ENCODE measurements around the gene ACP1. TPM values are rescaled to one million over a fixed set of nuclear protein-coding genes. Genes with fewer than 3 reads are reported as not detected.
A peak's percentile ranks its signal among the peaks of the same experiment; 100 is the strongest.

The ACP1 gene
- total RNA-seq (2014; rRNA removed; shearing (Covaris generic)): 169 and 195 TPM in 2 replicates

DNA sequence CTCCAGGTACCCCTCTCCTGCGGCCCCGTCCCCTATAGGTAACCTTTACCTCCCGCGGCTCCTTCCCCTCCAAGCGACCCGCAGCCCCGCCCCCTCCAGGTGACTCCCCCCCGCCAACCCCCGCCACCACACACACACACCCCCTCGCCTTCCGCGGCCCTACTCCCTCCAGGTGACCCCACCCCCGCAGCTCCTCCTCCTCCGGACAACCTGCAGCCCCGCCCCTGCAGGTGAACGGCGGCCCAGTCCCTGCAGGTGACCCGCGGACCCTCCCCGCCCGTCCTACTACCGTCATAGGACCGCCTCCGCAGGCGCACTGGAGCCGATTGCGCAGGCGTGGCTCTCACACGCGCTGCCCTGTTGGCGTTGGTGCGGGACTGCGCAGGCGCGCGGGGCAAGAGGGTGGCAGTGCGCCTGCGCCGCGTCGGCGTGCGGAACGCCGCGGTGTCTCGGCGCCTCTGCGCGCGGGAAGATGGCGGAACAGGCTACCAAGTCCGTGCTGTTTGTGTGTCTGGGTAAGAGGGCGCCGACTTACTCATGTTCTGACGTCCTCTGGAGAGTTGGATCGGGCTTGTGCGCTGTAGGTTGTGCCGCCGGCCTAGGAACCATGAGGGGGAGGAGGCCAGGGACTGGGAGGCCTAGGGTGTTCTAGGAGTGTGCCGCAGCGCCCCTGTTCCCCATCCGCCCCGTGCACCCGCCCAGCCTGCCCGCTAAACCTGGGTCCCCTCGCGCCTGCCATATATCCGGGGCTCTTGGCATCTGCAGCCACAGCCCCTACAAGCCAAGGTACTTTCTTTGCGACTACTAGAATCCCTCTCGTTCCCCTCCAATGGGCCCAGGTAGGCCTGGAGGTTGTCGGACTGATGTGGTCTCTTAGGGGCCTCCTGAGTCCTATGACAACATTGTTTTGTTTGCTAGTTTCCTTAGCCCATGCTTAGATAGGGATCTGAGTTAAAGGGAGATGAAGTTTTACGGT lies at the start of gene ACP1:
ACP1 (plus strand) TSS at position 455 of the 976 bp plus-strand sequence; CDS start at position 473, 18 bp downstream.
- peak; percentile 98 for DNase-seq (ENCODE audit: low read depth)

DNA sequence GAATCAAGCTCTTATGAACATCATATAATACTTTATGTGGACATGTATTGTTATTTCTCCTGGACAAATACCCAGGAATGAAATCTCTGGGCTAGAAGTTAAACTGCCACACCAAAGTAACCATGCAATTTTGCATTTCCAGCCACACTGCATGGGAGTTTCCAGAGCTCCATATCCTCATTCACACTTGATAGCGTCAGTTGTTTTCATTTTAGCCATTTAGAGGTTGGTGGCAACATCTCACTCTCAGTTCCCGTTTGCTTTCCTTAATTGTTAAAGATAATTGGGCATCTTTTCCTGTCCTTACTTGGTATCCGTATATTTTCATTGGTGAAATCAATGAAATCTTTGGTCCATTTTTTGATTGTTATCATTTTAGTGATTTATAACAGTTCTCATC lies 48.7 kb upstream of the ACP1 start:
- no peak for DNase-seq (ENCODE audit: low read depth)

DNA sequence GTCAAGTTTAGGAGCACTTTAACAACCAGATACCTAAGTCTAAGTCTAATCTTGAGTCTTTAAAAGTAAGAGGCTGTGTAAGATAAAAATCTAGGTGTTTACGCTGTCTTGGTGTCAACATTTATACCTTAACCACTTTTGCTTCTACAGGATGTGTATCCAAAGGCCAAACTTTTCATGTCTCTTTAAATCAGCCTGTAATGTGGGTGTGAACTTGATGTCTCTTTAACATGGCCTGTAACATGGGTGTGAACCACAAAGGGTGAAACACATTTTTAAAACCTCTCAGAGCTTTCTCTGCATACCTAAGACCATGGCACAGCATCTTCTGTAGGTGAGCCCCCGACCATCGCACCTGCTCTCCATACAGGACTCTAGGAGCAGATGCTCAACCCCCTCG lies 41.3 kb upstream of the ACP1 start:
- no peak for DNase-seq (ENCODE audit: low read depth)

DNA sequence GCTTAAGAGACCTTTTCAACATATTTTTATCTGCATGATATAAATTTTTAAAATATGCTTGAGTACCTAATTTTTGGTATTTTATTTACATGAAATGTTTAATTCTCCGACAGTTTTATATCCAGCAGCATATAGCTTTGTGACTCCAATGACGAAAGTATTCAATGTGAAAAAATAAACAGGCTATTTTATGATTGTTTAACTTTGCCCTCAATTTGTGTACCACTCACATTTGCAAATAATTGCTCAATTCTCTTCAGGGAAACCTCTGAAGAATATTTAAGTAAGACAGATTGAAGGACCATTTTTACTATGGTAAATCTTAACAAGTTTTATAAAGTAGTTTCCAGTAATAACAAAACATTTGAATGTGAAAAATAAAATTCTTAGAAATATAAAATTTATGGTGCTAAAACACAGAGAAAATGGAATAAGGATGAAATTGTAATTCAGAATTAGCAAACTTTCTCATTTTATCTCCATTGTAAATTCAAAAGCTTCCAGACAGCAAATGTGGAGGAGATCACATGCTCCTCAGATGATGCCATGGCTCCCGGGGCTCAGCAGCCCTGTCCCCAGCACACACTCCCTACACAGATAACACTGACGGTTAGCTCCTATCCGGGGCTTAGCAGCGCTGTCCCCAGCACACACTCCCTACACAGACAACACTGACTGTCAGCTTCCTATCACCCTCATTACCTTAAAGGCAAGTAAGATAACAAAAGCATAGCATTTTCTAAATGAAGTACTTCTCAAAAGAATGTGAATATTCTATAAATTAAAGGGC lies 40.6 kb upstream of the ACP1 start:
- no peak for DNase-seq (ENCODE audit: low read depth)

DNA sequence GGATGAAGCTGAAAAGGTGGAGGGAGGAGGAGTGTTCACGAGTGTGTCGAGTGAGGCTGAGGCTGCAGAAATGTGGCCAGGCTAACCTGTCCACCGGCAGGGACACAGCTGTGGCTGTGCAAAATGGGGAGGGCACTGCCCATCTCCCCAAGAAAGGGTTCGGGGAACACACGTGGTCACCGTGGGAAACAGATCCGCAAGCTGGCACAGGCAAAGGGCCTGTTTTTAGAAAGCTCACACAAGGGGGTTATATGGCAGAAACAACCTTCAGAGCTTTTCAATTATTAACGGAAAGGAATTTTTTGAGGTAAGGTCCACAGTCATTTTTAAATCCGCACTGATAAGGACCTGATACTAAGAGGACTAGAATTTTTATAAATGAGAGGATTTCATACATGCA lies 36.6 kb upstream of the ACP1 start:
- DNase-seq (ENCODE audit: low read depth): no peak

DNA sequence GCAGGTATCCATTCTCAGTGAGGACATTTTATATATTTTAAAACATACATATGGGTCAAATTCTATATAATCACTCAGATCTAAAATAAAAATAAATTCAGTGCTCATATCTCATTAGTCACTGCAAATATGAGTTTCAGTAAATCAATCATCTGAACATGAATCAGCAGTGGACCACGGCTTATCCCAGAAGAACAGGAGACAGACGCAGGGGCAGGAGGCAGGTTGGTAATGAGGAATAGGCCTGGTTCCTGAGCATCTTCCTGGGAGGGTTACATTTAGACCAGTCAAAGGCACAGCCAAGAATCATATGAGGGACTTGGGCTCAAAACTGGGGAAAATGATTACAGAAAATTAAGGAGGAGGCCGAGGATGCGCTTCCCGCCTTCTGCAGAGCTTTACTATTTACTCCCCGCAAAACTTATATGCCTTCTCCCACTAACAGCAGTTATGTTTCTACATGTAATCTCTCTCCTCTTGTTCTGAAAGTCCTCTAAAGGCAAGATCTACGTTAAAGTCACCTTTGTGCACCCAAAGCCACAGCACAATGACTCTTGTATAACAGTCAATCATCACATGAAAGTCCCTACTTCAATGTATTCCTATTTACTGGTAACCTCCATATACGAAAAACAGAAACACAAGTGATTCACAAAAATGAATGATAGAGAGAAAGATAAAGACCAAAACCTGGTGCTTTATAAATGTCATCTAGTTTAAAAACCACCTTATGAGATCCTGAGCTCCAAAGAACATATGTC lies 36.0 kb upstream of the ACP1 start:
- DNase-seq (ENCODE audit: low read depth): no peak

DNA sequence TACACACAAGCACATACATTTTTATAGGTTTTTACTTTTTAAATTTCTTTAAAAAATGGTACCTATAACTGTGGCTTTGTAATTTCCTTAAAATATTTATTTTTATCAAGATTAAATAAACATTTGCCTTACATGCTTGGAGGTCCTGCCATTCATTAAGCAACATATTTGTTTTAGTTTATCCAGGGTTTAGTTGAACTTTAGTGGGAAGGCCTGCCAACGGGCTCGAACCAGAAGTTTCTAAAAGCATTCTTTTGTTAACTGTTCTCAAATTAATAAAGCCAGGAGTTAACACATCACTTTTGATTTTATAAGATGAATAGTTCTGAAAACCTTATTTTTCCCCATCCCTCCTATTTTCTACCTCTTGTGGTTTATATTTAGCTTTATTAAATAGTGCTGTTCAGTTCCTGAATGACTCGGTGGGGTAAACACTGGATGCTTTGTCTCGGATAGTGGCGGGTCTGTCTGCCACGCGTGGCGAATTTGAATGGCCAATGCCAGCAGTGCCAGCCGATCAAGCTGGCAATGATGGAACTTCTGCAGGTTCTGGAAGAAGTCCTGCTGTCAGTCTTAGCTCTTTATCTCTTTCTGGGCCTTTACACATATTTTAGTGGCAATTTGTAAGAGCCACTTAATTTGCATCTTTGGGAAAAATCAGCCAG lies 33.1 kb upstream of the ACP1 start:
- DNase-seq (ENCODE audit: low read depth): no peak

DNA sequence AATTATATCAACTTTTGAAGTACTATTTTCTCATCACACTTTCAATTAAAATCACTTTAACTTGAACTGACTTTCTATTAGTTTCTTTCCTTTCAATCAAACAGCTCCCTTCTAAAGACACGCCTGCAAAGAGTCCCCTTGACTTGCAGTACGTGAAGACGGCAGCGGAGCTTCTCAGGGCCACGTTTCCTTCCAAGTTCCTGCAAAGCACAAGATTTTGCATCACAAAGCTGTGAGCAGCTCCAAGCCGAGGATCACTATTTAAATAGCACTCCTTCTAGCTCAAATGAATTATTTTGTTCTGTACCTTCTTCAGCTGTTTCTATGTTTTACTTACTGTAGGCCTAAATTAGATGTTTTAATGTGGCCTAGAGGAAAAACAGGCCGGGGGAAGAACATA lies 31.7 kb upstream of the ACP1 start:
- no peak for DNase-seq (ENCODE audit: low read depth)

DNA sequence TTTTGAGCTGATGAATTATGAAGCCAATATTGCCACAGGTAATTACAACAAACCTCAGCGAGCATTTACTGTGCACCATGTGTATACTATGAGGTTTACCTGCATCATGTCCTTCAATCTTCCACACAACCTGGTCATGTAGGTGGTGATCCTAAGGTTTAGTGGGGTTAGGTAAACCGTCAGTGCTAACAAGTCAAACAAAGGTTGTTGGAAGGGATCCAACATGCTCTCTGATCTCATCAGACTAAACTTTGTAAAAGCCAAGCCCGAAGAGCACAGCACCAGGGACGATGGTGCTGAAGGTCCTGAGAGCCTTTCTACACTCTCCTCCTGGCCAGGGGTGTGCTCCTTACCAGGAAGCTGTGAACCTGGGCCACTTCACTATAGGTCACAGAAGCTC lies 30.3 kb upstream of the ACP1 start:
- no peak for DNase-seq (ENCODE audit: low read depth)

DNA sequence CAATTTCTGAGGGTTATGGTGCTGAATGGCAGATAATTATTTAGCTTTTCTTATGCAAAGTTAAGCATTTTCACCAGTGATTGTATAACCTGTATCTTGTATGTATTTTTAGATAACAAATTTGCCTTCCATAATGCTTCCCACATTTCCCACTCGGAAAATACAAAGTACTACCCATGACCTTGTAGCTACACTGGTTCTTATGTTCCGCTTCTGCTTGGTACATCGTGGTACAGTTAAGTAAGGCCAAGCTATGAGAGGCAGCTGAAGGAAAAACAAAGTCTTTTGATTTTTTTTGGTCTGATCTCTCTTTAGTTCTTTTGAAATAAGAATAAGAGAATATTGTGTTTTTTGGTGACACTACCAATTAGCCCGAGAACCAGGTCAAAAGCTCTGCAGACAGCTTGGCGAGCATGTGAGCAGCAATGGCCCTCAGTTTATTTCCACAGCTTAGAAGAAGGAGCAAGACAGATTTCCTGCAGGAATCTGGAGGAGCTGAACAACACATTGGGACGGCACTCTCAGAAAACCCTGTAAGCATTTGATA lies 27.7 kb upstream of the ACP1 start:
- DNase-seq (ENCODE audit: low read depth): no peak

DNA sequence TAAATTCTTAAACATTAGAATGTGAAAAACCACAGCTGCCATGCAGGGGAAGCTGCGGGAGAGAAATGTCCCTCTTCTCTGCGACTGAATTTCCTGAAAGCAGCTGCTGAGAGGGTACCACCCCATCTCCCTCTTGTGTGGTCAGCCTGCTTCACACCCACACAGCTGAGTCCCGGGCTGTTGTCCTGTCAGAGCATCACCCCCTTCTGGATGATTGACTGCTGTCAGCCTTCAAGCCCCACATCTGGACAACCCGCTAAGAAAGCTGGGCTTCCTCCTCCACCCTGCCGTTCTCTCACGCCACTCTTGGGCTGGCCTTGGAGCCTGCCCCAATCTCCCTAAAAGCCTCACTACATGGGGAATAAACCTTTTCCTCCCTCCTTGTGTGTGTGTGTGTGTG lies 26.9 kb upstream of the ACP1 start:
- no peak for DNase-seq (ENCODE audit: low read depth)

DNA sequence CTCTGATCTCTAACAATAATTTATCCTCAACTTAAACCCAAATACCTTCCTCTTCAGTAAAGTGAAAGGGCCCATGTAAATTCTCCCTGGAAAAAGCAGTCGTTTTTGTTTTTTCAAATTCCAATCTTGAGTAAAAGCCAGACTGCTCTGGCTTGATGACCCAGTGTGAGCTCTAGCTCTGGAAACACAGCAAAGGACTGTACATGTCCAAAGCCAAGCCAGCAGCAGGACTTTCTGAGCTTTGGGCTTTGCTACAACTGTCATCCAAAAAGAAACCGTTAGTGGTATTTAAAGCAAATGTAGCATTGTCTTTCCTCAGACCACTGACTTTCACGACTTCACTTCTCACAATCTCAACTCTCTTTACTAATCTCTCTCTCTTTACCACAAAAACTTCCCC lies 26.3 kb upstream of the ACP1 start:
- no peak for DNase-seq (ENCODE audit: low read depth)

DNA sequence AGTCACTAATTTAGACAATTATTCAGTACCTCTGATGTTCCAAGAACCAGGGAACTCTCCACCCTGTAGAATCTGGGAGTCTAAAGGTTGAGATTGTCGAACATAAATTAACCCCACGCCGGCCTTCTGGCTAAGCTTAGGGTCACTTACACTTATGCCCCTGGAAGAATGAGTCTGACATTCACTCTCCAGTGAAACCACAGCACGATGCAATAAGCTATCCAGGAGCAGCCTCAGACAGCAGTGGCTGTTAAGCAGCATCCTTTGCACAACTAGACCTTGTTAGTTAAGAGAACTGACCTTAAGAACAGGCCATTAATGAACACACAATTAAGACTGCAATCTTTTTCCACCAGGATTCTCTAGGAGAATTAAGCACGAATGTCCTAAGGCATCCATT lies 25.9 kb upstream of the ACP1 start:
- no peak for DNase-seq (ENCODE audit: low read depth)

DNA sequence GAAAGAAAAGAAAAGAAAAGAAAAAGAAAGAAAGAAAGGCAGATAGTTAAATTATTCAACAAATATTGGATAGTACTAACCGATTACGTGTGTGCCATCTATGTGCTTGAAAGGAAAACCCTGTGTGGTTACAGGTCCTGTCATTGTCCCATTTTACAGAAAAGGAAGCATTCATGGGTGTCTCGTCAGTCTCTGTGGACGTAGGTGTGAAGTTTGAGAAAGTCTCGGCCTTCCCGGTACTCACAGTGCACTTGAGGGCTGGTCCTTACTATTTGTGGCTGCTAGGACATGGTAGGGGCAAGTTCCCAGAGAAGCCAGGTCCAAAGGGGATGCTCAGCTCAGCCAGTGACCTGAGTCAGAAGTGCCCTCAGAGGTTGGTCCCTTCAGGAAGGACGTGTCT lies 20.2 kb upstream of the ACP1 start:
- no peak for DNase-seq (ENCODE audit: low read depth)

DNA sequence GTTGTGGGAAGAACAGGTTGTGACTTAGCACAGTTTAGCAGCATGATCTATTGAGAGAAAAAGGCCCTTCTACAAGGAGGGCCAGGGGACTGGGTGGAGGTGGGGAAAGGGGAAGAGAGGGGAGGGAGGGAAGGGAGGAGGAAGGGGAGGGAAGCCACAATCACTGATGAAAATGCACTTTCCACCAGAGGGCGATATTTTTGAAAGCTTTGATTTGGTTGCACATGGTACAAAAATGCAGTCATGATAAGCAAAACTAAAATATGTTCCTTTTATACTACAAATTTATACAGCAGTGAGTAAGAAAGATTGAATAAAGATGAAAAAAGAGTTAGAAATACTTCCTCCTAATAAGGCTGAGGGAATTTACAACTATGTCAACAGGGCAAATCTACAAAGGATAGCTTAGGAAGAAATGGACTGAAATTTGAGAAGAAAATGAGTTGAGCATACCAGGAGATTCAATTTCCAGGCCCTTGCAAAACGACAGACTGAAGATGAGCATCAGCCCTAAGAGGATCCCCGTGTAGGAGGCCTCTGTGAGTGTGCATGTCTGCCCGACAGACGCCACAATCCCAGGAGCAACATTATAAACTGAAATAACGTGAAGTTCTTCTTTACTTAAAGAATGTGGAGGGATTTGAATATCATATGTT lies 18.1 kb upstream of the ACP1 start:
- peak; percentile 48 for DNase-seq (ENCODE audit: low read depth)

DNA sequence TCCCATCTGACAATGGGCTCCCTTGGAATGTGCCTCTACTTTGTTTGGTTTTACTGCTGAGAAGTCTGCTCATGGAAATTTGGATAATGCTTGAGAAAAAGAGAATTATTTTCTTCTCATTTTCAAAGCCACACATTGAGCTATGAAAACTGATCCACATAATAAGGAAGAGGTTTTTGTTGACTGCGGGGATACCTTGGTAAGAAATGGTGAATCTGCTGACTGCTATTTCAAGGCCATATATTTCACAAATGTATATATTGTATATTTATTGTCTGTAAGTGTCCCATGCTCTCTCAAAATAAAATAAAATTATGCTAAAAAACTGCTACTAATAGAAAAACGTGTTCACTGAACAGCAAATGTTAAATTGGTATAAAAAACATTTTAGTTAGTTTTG lies 16.0 kb upstream of the ACP1 start:
- DNase-seq (ENCODE audit: low read depth): no peak

DNA sequence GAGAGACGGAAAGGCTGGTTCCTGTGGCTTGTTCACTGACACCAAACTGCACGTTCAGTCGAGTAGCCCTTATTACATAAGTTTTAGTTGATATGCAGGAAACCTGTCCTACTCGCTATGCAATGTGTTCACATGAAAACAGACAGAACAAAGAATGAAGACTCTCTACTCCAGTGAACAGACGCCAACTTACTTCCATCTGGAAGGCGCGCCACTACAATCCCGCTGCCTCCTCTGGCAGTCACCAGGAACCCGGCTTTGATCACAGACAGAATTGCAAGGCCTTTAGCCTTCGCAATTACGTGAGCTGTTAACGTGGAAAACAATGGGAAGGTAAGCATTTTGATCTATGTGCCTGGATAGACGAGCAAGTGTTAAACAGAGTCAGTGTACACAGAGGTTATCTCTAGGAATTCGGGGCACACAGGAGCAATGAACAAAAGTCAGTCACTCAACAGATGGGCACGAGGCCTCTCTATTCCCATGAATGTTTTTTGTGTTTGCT lies 15.2 kb upstream of the ACP1 start:
- DNase-seq (ENCODE audit: low read depth): no peak

DNA sequence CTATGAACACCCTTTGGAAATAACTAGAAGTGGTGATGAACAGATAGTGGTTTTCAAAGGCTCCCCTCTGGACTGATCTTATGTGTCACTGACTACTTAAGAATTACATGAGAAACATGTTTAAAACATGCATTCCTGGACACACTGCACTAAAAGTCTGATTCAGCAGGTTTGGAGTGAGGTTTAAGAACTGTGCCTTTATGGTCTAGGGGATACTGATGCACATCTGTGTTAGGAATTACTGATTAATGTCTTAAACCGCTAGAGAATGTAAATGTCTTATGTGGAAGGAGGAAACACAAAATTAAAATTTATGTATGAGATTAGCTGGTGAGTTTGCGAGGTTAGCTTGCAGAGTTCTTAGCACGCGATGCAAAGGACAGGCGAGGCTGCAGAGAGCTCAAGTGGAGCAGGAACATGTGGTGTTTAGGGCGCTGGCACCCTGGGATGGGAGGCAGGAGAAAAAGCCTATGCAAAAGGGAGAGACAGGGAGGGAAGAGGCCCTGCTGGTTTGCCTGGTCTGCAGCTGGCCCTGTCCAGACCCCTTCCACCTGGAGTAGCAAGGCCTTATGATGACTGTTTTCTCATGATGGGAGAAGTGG lies 12.6 kb upstream of the ACP1 start:
- DNase-seq (ENCODE audit: low read depth): no peak

DNA sequence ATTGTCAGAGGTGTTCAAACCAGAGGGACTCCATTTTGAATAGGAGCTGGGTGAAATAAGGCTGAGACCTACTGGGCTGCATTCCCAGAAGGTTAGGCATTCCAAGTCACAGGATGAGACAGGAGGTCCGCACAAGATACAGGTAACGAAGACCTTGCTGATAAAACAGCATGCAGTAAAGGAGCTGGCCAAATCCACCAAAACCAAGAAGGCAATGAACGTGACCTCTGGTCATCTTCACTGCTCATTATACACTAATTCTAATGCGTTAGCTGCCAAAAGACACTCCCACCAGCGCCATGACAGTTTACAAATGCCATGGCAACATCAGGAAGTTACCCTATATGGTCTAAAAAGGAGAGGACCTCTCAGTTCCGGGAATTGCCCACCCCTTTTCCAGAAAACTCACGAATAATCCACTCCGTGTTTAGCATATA lies 11.5 kb upstream of the ACP1 start:
- no peak for DNase-seq (ENCODE audit: low read depth)

DNA sequence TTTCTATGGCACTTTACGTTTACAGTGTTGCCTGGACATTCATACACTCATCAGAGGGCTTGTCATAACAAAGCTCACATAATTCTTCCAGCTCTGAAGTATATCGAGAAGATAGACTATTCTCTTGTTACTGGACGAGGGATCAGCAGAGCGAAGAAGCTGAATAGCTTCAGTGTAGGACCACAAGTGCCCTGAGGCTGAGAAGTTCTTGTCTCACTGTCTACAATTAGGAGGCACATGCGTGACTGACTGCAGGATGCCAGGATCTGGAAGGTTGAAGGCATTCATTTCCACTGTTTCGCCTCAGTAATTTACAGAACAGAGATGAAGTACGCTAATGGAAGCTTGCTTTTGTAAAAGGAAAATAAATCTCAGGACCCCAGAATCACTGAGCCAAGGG lies 10.5 kb upstream of the ACP1 start:
- DNase-seq (ENCODE audit: low read depth): no peak
